ENCODE data around the gene MACF1. TPM values are rescaled to one million over a fixed set of nuclear protein-coding genes. Genes with fewer than 3 reads are reported as not detected.
"Not testable (repeated sequence)": the region's sequence is repeated elsewhere in the genome, so short reads cannot be mapped to it uniquely, and the experiment has no call there.

Gene MACF1
- total RNA-seq, 1 donor from 2014 or later: 316 TPM

DNA sequence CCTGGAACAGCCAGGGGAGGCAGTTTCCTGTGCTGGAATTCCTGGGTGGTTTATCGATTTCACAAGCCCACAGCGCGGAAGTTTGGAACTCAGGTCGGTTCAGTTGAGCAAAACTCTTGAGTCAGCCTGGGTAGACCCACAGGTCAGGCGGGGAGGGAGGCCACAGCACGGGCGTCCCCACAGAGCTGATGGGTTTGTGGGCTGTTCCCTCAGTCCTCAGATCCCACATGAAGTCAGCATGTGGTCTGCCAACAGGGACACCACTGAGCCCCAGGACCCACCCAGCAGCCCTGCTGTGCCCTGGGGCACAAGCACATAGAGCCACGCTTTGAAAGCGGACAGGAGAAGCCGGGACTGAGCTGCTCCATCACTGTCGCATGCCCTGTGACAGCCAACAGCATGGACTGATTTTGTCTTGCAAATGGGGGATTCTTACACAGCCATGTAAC lies 304.4 kb downstream of the MACF1 start:
- DNase-seq (ENCODE audit: low read depth in 2 of 2): no peak

DNA sequence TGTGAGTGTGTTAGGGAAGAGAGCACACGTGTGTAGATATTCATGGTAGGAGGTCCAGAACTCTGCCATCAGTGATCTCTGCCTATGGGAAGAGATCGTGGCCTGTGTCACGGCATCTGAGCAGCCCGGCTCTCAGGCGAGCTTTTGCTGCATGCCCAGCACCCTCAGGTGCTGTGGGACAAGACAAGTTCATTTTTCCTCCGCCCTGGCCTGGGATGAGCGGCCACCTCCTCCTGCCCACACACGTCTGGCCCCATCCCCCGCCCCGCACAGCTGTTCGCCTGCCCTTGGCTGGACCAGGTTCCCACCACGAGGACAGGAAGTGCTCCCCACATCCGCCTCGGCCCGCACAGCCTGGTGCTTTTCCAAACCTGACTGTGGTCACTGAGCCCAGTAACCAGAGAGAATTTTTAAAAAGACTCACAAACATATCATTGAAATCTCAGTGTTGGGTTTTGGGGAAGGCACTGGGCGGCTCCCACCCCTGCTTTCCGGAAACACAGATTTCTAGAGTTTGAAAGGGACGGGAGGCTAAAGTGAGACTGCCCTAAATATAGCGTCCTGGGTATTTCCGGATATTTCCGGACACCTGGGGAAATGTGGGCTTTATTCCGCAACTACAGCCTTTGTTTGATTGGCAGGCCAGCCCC lies 305.0 kb downstream of the MACF1 start:
- DNase-seq (ENCODE audit: low read depth in 2 of 2): peak; percentile 47 to 49

DNA sequence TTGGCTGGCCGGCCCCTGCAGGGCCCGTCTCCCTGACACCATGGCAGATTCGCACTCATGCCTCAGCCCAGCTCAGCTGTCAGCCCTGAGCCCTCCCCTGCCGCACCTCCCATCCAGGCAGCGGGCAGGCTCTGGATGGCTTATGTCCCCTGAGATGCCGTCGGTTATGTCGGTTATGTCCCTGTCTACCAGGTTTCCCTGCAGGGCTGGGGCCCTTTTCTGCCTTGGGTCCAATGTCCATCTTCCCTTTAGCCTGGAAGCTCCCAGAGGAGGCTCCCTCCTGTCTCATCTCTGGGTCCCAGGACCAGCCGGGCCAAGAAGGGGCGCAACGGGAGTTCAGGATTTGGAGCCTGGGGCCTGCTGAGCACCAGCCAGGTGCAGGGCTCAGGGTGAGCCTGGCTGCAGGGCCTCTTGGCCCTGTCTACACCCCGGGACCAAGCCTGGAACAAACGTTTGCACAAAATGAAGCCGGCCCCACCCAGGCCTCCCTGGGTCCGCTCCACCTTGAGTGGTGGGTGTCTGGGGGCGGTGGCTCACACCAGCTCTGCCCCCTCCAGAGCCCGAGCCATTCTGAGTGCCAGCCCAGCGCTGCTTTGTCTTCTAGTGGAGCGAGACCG lies 306.2 kb downstream of the MACF1 start:
- DNase-seq (ENCODE audit: low read depth in 2 of 2): not testable (repeated sequence)

DNA sequence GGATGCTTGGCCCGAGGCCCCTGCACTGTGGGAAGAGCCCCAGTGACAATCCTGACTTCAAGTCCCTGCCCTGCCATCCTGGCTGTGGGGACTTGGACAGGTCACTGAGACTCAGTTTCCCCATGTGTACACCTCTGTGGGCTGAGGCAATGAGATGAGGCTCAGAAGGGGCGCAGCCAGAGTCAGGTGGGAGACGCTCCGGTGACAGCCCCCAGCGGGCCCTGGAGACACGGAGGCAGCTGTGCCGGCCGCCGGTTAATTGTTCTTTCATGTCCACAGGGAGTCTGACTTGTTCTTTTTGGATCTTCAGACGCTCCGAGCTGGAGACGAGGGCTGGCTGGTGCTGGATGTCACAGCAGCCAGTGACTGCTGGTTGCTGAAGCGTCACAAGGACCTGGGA lies 307.0 kb downstream of the MACF1 start:
- DNase-seq (ENCODE audit: low read depth in 2 of 2): not testable (repeated sequence)

DNA sequence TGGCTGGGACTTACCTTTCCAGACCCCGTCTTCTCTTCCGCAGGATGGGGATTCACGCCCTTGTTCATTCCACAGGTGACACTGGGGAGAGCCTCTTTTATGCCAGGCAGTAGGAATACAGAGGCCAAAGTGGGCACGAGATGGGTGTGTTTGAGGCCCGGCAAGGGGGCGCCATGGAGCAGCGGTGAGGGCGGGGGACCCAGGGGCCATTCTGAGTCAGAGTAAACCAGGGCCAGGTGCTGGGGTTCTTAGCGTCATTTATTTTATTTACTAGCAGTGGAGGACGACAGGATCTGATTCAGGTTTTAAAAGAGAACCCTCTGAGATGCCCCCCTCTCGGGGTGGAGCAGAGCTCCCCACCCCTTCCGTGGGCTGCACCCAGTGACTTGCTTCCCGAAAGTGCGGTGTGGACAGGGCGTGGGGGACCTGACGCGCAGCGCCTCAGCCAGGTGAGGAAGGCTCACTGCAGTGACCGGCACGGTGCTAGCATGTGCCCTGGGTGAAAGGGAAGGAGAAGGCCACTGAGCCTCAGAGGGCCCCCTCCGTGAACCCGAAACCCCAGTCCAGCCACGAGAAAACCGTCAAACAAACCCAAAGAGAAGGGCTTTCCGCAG lies 307.8 kb downstream of the MACF1 start:
- DNase-seq (ENCODE audit: low read depth in 2 of 2): not testable (repeated sequence)

DNA sequence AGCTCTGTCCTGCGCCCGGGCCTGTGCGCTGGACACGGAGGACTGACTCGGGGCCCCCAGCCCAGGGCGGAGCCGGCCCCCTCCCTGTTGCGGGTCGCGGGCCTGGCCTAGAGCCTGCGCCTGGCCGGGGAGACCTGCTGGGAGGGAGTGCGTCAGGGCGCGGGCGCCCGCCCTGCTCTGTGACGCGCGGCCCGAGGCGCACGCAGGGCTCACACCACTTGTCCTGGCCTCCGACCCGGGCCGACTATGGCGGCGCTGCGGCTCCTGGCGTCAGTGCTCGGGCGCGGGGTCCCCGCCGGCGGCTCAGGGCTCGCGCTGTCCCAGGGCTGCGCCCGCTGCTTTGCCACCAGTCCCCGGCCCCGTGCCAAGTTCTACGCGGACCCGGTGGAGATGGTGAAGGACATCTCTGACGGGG lies 310.2 kb downstream of the MACF1 start:
- not testable (repeated sequence) for DNase-seq (ENCODE audit: low read depth in 2 of 2)

DNA sequence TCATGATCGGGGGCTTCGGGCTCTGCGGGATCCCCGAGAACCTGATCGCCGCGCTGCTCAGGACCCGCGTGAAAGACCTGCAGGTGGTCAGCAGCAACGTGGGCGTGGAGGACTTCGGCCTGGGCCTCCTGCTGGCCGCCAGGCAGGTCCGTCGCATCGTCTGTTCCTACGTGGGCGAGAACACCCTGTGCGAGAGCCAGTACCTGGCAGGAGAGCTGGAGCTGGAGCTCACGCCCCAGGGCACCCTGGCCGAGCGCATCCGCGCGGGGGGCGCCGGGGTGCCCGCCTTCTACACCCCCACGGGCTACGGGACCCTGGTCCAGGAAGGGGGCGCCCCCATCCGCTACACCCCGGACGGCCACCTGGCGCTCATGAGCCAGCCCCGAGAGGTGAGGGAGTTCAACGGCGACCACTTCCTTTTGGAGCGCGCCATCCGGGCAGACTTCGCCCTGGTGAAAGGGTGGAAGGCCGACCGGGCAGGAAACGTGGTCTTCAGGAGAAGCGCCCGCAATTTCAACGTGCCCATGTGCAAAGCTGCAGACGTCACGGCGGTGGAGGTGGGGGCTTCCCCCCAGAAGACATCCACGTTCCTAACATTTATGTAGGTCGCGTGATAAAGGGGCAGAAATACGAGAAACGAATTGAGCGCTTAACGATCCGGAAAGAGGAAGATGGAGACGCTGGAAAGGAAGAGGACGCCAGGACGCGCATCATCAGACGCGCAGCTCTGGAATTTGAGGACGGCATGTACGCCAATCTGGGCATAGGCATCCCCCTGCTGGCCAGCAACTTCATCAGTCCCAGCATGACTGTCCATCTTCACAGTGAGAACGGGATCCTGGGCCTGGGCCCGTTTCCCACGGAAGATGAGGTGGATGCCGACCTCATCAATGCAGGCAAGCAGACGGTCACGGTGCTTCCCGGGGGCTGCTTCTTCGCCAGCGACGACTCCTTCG lies 310.9 kb downstream of the MACF1 start:
- peak in 1 of 2 donors; percentile 42 for DNase-seq (ENCODE audit: low read depth in 2 of 2)

DNA sequence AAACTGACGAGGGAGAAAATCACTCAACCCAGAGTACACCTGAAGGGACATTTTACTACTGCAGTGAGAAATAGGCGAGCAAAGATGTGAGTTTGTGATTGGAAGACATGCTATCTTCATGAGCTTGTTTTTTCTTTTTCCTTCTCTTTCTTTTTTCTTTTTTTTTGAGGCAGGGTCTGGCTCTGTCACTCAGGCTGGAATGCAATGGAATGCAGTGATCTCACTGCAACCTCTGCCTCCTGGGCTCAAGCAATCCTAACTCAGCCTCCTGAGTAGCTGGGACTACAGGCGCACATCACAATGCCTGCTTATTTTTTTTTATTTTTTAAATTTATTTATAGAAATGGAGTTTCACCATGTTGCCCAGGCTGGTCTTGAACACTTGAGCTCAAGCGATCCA lies 312.3 kb downstream of the MACF1 start:
- not testable (repeated sequence) for DNase-seq (ENCODE audit: low read depth in 2 of 2)

DNA sequence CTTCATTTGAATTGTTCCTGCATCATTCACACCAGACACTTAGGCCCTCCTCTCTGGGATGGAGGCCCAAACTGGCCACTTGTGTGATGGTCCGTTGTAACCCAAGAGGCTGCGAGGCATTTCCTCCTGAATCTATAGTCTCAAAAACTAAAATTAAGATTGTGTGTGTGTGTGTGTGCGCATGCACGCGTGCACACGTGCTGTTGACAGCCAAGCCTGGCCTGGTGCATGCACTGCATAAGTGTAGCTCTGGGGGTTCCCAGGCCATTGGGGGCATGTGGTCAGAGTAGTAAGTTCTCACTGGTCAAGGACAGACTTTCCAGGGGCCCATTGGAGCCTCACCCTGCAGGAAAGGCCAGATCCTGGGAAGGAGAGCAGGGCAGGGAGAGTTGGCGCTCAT lies 313.4 kb downstream of the MACF1 start:
- DNase-seq (ENCODE audit: low read depth in 2 of 2): not testable (repeated sequence)

DNA sequence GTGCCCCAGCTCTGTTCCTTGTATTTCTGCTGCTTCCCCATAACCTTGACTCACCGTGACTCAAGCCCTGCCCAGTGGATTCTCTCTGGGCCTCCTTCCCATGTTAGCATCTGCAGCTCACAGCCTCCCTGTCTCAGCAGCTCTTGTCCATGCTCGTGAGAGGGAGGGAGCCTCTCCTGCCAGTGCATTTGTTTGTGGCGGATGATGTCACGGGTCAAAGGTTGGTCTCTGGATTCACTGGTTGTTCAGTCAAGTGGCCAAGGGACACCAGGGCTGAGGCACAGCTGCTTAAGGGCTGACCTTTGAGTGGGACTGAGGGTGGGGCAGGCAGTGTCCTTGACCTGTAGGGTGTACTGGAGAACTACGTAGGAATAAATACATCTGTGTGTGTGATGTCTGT lies 314.9 kb downstream of the MACF1 start:
- not testable (repeated sequence) for DNase-seq (ENCODE audit: low read depth in 2 of 2)

DNA sequence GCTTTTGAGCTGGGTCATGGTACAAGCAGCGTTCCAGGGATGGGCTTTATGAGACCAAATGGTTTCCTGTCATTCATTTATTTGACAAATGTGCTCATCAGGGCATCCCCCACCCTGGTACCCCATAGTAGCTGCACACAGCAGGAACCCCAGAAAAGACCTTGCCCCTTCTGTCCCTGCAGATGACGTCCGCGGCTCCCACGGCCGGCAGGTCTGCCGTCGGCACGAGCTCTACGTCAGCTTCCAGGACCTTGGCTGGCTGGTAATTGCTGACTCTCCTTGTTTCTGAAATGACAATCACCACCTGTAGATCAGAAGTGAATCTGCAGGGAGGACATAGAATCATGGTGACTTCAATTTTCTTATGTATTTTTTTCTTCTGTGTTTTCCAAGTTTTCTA lies 317.7 kb downstream of the MACF1 start:
- DNase-seq (ENCODE audit: low read depth in 2 of 2): not testable (repeated sequence)

DNA sequence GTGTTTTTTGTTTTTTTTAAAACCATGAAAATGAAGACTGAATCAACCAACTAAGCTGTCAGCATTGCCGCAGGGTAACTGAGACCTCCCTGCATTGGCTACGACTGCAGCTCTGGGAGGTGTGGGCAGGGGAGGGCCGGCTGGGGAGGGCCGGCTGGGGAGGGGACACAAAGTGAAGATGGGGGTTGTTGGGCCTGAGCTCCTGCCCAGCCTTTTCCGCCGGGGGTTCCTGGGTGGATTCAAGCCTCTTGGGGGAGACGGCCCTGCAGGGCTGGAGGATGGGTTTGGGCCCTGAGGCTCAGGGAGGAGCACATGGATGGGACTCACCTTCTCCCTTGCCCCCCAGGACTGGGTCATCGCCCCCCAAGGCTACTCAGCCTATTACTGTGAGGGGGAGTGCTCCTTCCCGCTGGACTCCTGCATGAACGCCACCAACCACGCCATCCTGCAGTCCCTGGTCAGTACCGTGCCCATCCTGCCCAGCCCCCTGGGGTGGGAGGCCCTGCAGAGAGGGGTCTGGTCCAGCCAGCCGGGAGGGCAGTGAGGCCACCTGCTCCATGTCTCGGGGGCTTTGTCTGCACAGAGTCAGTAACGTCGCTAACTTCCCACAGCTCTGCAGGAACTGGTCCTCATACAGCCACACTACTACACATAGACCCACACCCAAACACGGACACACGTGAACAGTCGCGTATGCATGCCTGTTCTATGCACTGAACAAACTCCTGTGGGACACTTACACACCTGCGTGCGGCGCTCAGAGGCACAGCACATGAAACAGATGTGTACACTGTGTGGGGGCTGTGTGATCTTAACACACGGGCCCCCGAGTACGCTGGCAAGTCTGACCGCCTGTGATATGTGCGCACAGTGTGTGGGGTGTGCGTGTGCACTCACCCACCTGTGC lies 318.4 kb downstream of the MACF1 start:
- DNase-seq (ENCODE audit: low read depth in 2 of 2): no peak

DNA sequence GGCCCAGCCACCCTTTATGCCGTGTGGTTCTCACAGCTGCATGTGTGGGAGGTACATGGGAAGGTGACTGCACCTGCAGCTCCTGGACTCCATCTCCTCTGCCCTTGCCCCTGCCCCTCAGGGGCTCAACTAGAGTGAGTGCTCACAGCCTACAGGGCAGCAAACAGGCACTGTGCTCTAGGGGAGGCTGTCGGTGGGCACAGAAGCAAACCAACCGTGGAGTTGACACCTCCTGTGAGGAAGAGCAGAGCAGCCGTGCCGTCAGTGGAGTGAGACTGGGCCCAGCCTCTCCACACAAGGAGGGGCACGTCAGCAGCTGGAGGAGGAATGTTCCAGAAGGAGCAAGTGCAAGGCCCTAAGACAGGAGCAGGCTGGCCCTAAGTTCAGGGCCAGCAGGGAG lies 319.7 kb downstream of the MACF1 start:
- DNase-seq (ENCODE audit: low read depth in 2 of 2): no peak

DNA sequence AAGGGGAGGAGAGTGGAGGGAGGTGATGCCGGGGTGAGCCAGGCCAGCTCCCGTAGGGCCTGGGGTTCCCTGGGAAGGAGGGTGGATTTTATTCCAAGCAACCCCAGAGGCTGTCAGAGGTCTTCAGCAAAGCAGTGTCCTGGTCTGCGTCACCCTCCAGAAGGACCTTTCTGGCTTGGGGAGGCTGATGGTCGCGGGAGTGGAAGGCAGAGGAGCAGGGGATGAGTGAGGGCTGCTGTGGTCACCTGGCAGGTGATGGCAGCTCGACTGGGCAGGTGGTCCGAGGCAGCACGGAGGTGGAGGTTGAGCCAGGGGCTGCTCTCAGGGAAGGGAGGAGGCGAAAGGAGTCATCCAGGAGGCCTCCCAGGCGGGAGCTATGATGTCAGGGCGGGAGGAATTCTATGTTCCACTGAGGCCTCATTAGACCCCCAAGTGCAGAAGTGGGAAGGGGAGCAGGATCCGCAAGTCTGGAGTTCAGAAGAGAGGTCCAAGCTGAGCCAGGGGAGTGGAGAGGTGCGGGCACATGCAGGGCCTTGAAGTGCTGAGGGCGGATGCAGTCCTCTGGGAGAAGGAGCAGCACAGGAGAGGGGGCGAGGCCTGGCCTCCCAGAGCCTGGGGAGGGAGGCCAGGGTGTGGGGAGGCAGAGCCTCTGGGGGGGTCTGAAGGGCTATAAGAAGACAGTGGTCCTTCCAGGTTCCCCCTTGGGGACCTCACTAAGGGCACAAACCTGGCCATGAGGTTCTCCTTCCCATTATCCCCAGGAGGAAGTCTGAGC lies 320.3 kb downstream of the MACF1 start:
- DNase-seq (ENCODE audit: low read depth in 2 of 2): no peak

DNA sequence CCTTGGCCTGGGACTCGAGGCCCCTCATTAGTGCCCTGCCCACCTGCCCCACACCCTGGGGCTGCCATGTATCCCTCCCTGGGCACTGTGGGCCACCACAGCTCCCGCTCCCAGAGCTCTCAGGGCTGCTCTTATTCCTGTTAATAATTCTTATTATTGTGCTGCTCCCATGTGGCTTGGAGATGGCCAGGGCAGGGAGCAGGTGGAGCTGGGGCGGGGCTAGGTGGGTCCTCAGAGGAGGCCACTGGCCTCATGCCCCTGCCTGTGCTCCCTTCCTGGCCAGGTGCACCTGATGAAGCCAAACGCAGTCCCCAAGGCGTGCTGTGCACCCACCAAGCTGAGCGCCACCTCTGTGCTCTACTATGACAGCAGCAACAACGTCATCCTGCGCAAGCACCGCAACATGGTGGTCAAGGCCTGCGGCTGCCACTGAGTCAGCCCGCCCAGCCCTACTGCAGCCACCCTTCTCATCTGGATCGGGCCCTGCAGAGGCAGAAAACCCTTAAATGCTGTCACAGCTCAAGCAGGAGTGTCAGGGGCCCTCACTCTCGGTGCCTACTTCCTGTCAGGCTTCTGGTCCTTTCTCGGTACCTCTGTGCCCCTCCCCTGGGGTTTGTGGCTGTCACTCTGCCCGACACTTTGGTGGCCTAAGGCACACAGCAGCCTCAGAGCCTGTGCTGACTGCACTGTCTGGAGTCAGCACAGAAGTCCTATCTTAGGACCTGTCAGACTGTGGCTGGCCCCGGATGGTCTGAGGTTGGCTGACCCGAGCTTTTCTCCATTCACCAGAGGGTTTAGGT lies 321.1 kb downstream of the MACF1 start:
- DNase-seq (ENCODE audit: low read depth in 2 of 2): no peak

DNA sequence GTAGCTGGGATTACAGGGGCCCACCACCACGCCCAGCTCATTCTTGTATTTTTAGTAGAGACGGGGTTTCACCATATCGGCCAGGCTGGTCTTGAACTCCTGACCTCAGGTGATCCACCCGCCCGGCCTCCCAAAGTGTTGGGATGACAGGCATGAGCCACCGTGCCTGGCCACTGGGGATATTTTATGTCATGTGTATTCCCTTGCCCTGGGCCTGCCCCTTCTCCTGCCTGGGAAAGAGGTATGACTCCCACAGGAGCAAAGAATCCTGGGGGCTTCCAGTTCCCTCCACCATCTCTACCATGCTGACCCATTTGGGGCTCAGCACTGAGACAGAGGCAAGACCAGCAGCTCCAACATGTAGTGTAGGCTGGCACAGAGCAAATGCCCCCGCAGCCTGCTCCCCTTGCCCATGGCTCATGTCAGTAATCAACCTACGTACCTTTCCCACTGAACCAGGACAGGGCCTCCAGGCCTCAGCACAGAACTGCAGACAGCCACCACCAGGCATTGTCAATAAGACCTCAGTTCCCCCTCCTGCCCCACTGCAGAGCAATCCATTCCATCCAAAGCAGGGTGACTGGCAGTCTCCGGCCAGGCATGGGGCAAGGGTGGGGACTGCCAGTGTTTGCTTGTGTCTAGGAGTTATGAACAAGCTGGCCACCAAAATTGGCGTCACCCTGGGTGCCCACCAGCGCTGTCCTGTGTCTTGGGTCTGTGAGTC lies 322.1 kb downstream of the MACF1 start:
- DNase-seq (ENCODE audit: low read depth in 2 of 2): no peak

DNA sequence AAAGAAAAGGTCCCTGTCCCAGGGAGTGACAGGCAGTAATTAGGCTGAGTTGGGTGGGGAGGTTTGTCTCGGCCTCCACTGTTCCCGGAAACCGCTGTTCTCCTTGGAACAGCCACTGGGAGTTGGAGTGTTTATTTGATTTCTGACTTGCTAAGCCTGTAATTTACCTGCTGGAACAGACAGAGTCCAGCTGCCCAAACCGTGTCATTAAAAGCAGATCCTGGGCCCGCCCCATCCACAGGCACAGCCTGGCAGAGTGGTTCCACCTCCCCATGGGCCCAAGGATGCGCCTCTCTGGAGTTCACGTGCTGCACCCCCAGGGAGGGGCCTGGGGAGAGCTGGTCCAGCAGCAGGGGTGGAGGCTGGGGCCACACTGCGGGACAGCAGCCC lies 322.7 kb downstream of the MACF1 start:
- not testable (repeated sequence) for DNase-seq (ENCODE audit: low read depth in 2 of 2)

DNA sequence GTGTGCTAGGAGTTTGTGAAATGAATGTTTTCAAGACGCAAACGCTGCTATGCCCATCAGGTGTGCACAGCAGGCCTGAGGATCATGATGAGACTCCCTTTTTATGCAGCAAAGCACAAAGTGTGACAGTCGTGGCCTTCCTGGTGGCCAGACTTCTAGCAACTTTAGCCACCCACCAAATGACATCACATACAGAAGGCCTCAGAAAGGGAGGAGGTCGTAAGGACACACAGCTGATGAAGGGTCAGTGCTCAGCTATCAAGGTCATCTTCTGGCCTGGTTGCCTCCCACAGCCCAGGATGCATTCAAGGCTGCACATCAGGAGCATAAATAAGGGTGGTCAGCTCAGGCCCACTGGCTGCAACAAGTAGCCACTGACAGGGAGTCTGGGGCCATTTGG lies 323.6 kb downstream of the MACF1 start:
- no peak for DNase-seq (ENCODE audit: low read depth in 2 of 2)
